HG03139 (cell line): ENCODE results near the gene SUSD6.
A peak's percentile ranks its signal among the peaks of the same experiment; 100 is the strongest.

Experiments
- ATAC-seq: cut with Tn5 transposase; IDR thresholded peaks from one replicate; pipeline ENCODE4 v1.9.1; 2021; ENCODE audit not compliant: unreplicated experiment

Gene SUSD6

DNA sequence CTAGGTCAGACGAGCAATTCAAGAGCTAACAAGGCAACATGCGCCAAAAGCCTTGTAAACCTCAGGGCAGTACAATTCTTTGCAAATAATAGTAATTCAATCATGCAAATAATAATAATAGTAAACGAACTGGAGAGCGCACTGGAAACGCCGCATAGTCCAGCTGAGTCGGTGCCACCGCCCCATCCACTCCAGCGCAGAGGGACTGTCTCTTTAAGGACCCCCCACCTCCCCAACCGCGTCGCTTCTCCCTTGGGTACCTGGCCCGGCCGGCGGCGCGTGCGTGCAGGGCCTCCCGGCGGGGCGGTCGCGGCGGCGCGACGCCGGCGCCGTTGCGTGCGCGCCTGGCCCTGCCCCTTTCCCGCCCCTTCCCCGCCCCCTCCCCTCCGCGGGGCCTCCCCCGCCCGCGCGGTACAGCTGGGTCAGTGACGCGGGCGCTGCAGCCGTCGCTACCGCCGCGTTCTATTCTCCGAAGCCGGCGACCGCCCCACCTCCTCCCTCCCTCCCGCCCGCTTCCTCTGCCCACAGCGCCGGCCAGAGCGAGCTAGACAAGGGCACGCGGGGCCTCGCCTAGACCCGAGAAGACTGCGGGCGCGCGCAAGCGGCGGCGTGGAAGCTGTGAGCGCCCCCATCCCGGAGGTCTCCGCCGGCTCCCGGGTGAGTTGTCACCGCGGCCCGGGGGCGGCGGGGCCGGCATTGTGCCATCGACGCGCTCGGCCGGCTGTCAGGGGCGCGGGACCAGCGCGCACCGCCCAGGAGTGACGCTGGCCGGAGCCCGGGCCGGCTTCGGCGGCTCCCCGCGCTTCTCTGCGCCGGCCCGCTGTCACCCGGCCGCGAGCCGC lies at the start of gene SUSD6:
Gene SUSD6, plus strand, starts transcription at position 425 of the 842 bp plus-strand sequence. CDS start 46,997 bp downstream, outside the sequence.
- peak; percentile 53 for ATAC-seq

DNA sequence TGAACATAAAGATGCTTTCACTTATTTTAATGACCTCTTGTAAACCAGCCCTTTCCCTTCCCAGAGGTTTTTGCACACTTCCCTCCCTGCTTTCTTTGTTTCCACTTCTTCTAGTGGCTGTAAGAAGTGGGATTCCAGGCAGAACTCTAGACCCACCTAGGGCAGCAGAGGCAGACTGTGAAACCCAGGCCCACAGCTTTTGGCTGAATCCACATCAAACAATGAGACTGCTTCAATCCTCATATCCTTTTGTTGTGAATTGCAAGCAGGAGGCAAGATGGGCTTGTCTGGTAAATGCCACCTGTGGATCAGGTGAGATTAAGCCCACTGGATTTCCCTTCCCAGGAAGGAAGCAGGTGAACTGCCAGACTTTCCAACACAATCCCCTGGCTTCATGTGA lies 49.5 kb upstream of the SUSD6 start:
- no peak for ATAC-seq

DNA sequence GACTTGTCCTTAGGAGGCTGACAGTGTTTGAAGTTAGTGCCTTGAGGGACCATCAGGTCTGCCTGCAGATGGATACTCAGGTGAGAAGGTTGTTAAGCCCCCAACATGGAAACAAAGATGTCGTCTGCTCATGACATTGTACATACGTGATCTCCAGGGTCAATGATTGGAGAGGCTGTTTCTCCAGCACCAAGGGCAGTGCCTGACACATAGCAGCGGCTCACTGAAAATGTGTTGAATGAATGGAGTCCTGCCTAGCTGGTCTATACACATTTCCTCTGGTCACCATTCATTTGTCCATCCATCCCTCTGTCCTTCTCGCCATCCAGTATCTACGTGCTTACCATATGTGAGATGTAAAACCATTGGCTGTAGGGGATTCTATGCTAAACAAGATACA lies 43.8 kb upstream of the SUSD6 start:
- no peak for ATAC-seq

DNA sequence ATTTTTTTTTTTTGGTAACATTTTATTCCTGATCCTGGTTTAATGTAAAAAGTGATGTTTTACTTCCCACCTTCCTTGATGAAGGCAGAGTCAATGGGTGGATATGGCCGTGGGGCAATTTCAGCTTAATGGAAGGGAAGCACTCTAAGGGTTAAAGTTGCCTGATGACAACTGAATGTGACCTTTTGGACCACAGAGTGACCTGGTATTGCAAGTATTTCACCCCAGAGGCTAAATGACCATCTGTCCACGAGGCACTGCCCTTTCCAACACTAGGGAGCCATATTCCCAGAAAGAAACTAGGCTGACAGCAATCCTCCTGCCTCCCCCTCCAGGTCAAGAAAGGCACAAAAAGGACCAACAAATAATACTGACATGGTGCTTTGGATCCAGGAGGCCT lies 41.5 kb upstream of the SUSD6 start:
- ATAC-seq: no peak

DNA sequence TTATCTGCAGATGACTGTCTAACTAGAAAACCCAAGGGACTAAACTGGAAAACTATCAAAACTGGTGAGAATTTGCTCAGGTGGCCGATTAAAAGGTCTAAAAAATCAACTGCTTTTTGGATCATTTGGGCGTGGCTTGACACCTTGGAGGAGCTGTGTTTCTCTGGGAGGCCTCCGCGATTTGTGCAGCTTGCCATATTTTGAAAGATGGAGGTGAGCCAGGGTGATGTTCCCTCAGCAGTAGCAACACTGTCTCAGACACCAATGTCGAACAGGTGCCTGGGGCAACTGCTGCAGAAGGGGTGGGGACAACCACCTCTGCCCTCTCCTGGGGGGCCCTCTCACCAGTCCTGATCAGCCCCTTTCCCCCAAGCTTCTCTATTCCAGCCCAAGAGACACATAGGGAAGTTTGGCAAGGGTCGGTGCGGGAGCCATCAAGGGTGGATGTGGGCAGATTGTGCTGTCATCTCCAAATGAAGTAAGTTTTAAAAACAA lies 40.5 kb upstream of the SUSD6 start:
- no peak for ATAC-seq

- no peak for ATAC-seq
Measured at GRCh38 chr14:69571449-69572029, 39.9 kb upstream of the SUSD6 start.

GRCh38 chr14:69572030-69572840 lies 39.2 kb upstream of the SUSD6 start:
- no peak for ATAC-seq

GRCh38 chr14:69572841-69573135 lies 38.6 kb upstream of the SUSD6 start:
- ATAC-seq: no peak

DNA sequence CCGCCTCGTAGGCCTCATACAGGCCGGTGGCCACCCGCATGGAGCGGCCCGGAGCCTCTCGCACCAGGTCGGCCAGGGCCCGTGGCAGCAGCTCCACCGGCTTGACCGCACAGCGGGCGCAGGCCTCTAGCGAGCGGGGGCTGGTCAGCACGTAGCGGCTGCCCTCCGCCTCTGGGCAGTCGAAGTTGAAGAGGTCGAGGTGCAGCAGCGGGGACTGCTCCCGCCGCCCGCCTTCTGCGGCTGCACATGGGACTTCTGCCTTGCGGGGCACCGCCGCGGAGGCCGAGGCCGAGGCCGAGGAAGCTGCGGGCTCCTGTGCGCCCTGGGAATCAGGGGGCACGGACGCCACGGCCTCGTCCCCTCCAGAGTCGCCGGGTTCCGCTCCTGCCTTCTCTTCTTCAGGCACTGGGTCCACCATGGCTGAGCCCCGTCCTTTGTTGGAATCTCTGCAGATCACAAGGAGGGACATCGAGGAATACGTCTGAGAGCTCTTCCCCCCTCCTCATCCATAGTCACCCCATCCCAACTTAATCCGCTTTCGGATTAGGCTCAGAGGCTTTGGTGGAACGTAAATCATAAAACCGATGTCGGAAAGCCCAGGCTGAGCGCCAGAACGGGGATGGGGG lies 38.1 kb upstream of the SUSD6 start:
- ATAC-seq: no peak

- ATAC-seq: no peak
Measured at GRCh38 chr14:69573831-69574262, 37.5 kb upstream of the SUSD6 start.

DNA sequence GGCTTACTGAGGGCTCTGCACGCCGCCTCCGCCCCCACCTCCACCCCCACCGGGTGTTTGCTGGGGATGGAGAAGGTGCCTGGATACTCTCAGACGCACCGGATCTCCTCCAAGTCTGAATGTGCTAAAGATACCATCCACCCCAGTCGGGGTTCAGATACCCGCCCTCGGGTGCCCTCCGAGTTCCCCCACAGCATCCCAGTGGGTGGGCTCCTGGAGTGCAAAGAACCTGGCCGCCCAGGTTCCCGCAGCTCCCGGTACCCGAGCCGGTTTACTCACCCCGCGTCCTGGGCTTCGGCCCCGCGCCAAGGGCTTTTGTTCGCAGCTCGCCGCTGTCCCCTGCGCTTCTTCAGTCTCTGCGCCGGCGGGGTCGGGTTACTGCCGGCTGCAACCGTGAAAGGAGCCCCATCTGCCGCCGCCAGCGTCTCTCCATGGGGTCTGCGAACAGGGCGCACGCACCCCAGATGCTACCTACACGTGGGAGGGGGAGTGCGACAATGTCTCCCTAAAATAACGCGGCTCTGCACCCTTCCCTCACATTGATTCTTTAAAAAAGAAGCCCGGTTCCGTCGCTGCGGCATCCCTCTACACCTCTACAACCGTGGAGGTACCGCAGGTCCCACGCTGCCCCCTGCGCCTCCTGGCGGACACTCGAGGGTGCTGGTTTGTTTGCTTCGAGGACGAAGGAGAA lies 37.0 kb upstream of the SUSD6 start, which contains the start of gene CCDC177:
Gene CCDC177, minus strand, starts transcription at position 609 of the 691 bp plus-strand sequence. CDS start 1,249 bp downstream, outside the sequence.
- no peak for ATAC-seq

DNA sequence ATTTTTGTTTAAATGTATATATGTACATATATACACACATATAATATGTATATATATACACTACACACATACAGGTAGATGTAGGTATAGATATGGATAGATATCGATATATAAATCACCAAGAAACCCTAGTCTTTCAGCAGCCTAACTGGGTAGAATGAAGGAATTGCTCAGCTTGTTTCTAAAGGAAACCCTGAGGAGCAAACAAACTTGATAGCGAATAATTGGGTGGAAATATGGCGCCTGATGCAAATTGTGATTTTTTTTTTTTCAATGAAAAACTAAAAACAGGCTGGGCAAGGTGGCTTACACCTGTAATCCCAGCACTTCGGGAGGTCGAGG lies 36.5 kb upstream of the SUSD6 start:
- no peak for ATAC-seq

DNA sequence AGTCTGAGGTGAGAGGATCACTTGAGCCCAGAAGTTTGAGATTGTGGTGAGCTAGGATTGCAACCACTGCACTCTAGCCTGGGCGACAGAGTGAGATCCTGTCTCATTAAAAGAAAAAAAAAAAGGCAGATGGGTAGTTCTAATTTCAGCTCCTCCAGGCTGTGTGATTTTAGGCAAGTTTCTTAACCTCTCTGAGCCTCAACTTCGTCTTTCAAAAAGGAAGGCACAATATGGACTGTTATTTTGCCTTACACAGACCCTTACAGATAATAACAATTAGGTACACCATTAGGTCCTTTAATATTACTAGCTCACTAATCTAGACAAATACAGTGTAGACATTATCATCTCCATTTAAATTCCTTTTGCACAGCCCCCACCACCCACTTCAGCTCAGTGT lies 31.9 kb upstream of the SUSD6 start:
- ATAC-seq: no peak

DNA sequence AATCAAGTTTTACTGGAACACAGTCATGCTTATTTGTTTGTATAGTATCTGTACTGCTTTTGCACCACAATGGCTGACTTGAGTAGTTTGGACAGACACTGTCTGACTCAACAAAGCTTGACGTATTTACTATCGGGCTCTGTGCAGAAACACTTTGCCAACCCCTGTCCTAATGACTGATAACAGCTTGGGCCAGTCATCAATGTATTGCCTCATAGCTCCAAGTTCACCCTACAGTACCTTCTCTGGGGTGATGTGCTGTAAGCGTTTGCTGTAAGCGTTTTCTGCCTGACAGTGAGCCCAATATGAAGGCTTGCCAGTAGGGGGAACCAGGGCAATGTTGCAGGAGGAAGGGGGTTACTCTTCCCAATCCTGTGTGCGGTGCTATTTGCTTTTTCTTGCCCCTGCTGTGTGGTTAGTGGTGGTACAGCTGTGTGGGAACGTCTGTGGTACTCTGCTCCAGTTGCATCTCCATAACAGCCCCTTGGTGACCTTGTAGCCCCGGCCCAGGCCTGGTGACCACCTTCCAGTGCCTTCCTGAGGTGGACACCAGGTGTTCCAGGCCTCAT lies 31.3 kb upstream of the SUSD6 start:
- no peak for ATAC-seq

GRCh38 chr14:69581316-69581935 lies 30.0 kb upstream of the SUSD6 start:
- ATAC-seq: no peak

- ATAC-seq: no peak
Measured at GRCh38 chr14:69582212-69582611, 29.2 kb upstream of the SUSD6 start.

GRCh38 chr14:69582829-69583228 lies 28.6 kb upstream of the SUSD6 start:
- ATAC-seq: no peak

GRCh38 chr14:69584389-69584788 lies 27.0 kb upstream of the SUSD6 start:
- no peak for ATAC-seq

DNA sequence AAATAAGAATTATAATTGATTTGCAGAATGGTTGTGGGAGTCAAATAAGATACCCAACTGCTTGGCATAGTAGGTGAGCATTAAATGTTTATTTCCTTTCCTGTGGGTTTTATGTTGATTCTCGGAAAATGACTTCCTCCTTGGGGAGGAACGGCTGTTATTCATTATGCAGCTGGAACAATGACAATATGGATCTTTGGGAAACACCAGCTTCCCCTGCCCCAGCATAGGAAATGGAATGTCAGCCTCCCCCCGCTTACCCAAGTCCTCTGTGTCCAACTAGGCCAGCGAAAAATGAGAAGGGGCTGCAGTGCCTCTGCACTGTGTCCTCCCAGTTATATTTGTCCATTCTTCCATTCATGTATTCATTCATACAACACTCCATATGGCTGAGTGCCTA lies 25.0 kb upstream of the SUSD6 start:
- ATAC-seq: no peak

- no peak for ATAC-seq
Measured at GRCh38 chr14:69587389-69587788, 24.0 kb upstream of the SUSD6 start.
